Nephron progenitor cell (in vitro differentiated cells): Measurements from ENCODE around the gene PCNT.
"Not testable (repeated sequence)": the region's sequence is repeated elsewhere in the genome, so short reads cannot be mapped to it uniquely, and the experiment has no call there.

Source experiments
- DNase-seq: peaks from one replicate; pipeline ENCODE4 v3.0.0; 2021
- H3K27ac Mint-ChIP-seq: 2 replicates; pipeline ENCODE4 v1.8.0; 2021; ENCODE audit warnings: mild to moderate bottlenecking, moderate library complexity, mixed read lengths
- H3K27me3 Mint-ChIP-seq: 2 replicates; pipeline ENCODE4 v1.8.0; 2021; ENCODE audit warnings: mild to moderate bottlenecking, low read depth, mixed read lengths; ENCODE audit not compliant: poor library complexity
- H3K36me3 Mint-ChIP-seq: 2 replicates; pipeline ENCODE4 v1.8.0; 2021; ENCODE audit warnings: low read depth, mixed read lengths
- H3K4me1 Mint-ChIP-seq: 2 replicates; pipeline ENCODE4 v1.8.0; 2021; ENCODE audit warnings: mixed read lengths
- H3K4me3 Mint-ChIP-seq: 2 replicates; pipeline ENCODE4 v1.8.0; 2021; ENCODE audit warnings: mild to moderate bottlenecking, moderate library complexity, mixed read lengths
- H3K9me3 Mint-ChIP-seq: 2 replicates; pipeline ENCODE4 v1.8.0; 2021; ENCODE audit warnings: mild to moderate bottlenecking, moderate library complexity, mixed read lengths
- TF ChIP-seq, protein P1 (sequence below): fragments of 200-600 bp; sonication (generic); IDR thresholded peaks from 2 replicates; pipeline ENCODE4 v1.5.0; 2021; ENCODE audit warnings: antibody characterized with exemption

Gene PCNT

GRCh38 chr21:46442938-46443337, 119.0 kb downstream of the PCNT start:
- peaks cover 3% of the 10 kb centered on the region for H3K27me3 Mint-ChIP-seq
- H3K36me3 Mint-ChIP-seq, result peaks cover 93% of the 10 kb centered on the region
- TF ChIP-seq, protein P1, sequence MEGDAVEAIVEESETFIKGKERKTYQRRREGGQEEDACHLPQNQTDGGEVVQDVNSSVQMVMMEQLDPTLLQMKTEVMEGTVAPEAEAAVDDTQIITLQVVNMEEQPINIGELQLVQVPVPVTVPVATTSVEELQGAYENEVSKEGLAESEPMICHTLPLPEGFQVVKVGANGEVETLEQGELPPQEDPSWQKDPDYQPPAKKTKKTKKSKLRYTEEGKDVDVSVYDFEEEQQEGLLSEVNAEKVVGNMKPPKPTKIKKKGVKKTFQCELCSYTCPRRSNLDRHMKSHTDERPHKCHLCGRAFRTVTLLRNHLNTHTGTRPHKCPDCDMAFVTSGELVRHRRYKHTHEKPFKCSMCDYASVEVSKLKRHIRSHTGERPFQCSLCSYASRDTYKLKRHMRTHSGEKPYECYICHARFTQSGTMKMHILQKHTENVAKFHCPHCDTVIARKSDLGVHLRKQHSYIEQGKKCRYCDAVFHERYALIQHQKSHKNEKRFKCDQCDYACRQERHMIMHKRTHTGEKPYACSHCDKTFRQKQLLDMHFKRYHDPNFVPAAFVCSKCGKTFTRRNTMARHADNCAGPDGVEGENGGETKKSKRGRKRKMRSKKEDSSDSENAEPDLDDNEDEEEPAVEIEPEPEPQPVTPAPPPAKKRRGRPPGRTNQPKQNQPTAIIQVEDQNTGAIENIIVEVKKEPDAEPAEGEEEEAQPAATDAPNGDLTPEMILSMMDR, result no peak
- H3K4me1 Mint-ChIP-seq, result peaks cover 8% of the 10 kb centered on the region
- no peak overlapping the region for H3K4me3 Mint-ChIP-seq
- no peak for DNase-seq
- peaks cover 15% of the 10 kb centered on the region for H3K9me3 Mint-ChIP-seq
- H3K27ac Mint-ChIP-seq, result peak overlapping the region; percentile 76

- peaks cover 3% of the 10 kb centered on the region for H3K27me3 Mint-ChIP-seq
- H3K4me3 Mint-ChIP-seq, result no peak overlapping the region
- H3K4me1 Mint-ChIP-seq, result peaks cover 8% of the 10 kb centered on the region
- peaks cover 93% of the 10 kb centered on the region for H3K36me3 Mint-ChIP-seq
- DNase-seq, result no peak
- TF ChIP-seq, protein P1, result no peak
- peak overlapping the region; percentile 95 for H3K27ac Mint-ChIP-seq
- H3K9me3 Mint-ChIP-seq, result peaks cover 25% of the 10 kb centered on the region
These were observed 120.0 kb downstream of the PCNT start for GRCh38 chr21:46443910-46444309.

DNA sequence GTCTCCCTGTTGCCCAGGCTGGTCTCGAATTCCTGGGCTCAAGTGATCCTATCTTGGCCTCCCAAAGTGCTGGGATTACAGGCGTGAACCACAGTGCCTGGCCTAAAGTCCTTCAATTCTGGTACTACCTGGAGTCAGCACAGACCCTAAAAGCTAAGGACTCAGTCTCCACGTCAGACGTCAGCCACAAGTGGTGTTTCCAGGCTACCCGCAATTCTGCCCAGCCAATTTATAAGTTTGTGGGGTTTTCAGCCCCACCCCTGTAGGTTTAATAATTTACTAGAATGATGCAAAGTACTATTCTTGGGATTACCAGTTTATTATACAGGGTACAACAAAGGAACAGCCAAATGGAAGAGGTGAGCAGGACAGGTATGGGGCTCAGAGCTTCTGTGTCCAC, 124.2 kb downstream of the PCNT start:
- H3K9me3 Mint-ChIP-seq, result peaks cover 53% of the 10 kb centered on the region
- H3K27me3 Mint-ChIP-seq, result no peaks in the 10 kb centered on the region
- H3K27ac Mint-ChIP-seq, result no peak overlapping the region
- TF ChIP-seq, protein P1, result no peak
- H3K4me3 Mint-ChIP-seq, result no peak overlapping the region
- DNase-seq, result no peak
- no peaks in the 10 kb centered on the region for H3K4me1 Mint-ChIP-seq
- peaks cover 96% of the 10 kb centered on the region for H3K36me3 Mint-ChIP-seq

DNA sequence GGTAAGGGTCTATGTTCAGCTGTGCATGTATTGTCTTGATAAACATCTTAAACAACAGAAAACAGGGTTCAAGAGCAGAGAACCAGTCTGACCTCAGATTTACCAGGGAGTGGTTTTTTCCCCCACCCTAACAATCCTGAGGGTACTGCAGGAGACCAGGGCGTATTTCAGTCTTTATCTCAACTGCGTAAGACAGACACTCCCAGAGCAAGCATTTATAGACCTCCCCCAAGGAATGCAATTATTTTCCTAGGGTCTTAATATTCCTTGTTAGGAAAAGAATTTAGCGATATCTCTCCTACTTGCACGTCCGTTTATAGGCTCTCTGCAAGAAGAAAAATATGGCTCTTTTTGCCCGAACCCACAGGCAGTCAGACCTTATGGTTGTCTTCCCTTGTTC, 124.9 kb downstream of the PCNT start:
- Mint-ChIP-seq H3K36me3 (peaks cover 96% of the 10 kb centered on the region), H3K9me3 (peaks cover 53% of the 10 kb centered on the region)
- H3K27ac Mint-ChIP-seq, H3K27me3 Mint-ChIP-seq, H3K4me1 Mint-ChIP-seq, H3K4me3 Mint-ChIP-seq, DNase-seq: not testable (repeated sequence)

DNA sequence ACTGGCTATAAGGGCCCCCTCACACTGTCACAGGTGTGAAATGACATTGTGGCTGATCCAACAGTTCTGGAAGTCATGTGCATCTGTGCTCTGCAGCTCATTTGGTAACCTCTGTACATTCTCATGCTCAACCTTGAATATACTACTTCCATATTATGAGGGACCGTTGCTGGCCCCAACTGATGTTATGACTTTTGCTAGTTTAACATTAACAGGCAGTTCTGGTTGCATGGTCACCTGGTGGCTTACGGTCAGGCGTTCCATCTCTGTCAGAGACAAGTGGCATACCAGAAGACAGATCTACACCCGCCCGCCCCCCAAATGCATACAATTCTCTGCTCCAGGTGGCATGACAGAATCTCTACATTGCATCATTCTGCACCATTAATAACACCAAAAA, 128.8 kb downstream of the PCNT start:
- Mint-ChIP-seq H3K4me1 (peaks cover 22% of the 10 kb centered on the region), H3K36me3 (peaks cover 80% of the 10 kb centered on the region), H3K4me3 (no peak overlapping the region), H3K27me3 (no peaks in the 10 kb centered on the region), H3K27ac (no peak overlapping the region), H3K9me3 (peaks cover 40% of the 10 kb centered on the region)
- DNase-seq, result no peak
- TF ChIP-seq, protein P1, result no peak

- TF ChIP-seq, protein P1, result no peak
- H3K4me3 Mint-ChIP-seq, result no peak overlapping the region
- no peaks in the 10 kb centered on the region for H3K27me3 Mint-ChIP-seq
- no peak overlapping the region for H3K27ac Mint-ChIP-seq
- peaks cover 26% of the 10 kb centered on the region for H3K9me3 Mint-ChIP-seq
- peaks cover 26% of the 10 kb centered on the region for H3K4me1 Mint-ChIP-seq
- no peak for DNase-seq
- H3K36me3 Mint-ChIP-seq, result peaks cover 65% of the 10 kb centered on the region
These were observed 130.2 kb downstream of the PCNT start for GRCh38 chr21:46454142-46454541.
